Panc1 (cell line): ENCODE measurements around the gene POFUT1.

Experiments used
- CTCF ChIP-seq: fragments of 450-650 bp; IDR thresholded peaks from 2 replicates; pipeline ENCODE4 v1.5.1; 2017; ENCODE audit warnings: mild to moderate bottlenecking
- REST ChIP-seq, 2 experiments: IDR thresholded peaks; 2 replicates each; pipeline ENCODE4 v1.6.1; 2011 to 2012; ENCODE audit warnings: low read depth in 2 of 2, control low read depth in 1 of 2, low read length in 1 of 2, mild to moderate bottlenecking in 1 of 2, moderate library complexity in 1 of 2; ENCODE audit not compliant: insufficient read depth in 1 of 2

DNA sequence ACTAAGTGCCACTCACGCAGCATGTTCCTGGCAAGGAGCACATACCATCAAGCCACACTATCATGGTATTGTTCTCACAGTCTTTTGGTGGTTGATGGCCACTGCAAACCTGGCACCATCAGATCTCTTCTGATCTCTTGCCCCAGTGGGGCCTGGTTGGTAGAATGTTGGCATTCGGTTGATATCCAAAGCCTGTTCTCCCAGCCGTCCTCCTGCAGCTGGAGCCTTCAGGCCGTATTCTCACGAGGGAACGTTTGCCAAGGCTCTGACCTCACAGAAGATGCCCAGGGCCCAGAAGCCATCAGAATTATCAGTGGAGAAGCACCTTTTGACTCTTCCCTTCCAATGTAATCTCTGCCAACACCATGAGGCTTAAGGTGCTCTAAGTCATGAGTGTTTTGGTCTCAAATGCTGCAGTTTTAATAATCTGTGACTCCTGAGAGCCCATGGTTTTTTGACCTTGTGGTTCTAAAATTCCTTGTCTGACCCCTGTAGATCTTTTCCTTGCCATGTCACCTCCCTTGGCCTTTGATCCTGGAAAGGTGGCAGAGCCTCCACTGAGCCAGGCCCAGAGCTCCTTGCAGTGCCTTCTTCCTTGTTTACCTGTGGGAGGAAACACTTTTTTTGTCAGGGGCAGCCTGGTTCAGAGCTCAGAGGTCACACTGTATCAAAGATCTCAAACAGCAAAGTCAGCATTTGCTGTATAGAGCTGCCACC, 27.8 kb downstream of the POFUT1 start:
- TF ChIP-seq CTCF (no peak), REST (IDR thresholded peaks at IDR 0.05; ENCODE audit: insufficient read depth in 1 of 2, low read depth in 2 of 2, low read length in 1 of 2) (no peak)
